Uterus (tissue), 2 donors: ENCODE measurements around the gene QKI.

Experiments
- CTCF ChIP-seq, 4 experiments: fragments of 200-600 bp in 2 of 4; fragments of 450-650 bp in 2 of 4; sonication (generic) in 2 of 4; IDR thresholded peaks; one replicate each; pipeline ENCODE4 v1.5.1; 2016 to 2019; ENCODE audit warnings: antibody characterized with exemption in 4 of 4, mild to moderate bottlenecking in 2 of 4, moderate library complexity in 1 of 4
- POLR2A ChIP-seq, 2 donors: fragments of 450-650 bp; IDR thresholded peaks; one replicate each; pipeline ENCODE4 v1.6.1; 2016; ENCODE audit warnings: antibody characterized with exemption in 2 of 2, mild to moderate bottlenecking in 1 of 2, moderate library complexity in 1 of 2

GRCh38 chr6:163513003-163513402 is 98.5 kb downstream of the QKI start:
- TF ChIP-seq CTCF (IDR thresholded peaks at IDR 0.05) (no peak), POLR2A (IDR thresholded peaks at IDR 0.05) (no peak)
